DMS153 (cell line): Measurements from ENCODE around the gene PARVB.

Source experiments
- DNase-seq: peaks from one replicate; lab custom pipeline; 2025; lab: John Stamatoyannopoulos, UW

The PARVB gene

DNA sequence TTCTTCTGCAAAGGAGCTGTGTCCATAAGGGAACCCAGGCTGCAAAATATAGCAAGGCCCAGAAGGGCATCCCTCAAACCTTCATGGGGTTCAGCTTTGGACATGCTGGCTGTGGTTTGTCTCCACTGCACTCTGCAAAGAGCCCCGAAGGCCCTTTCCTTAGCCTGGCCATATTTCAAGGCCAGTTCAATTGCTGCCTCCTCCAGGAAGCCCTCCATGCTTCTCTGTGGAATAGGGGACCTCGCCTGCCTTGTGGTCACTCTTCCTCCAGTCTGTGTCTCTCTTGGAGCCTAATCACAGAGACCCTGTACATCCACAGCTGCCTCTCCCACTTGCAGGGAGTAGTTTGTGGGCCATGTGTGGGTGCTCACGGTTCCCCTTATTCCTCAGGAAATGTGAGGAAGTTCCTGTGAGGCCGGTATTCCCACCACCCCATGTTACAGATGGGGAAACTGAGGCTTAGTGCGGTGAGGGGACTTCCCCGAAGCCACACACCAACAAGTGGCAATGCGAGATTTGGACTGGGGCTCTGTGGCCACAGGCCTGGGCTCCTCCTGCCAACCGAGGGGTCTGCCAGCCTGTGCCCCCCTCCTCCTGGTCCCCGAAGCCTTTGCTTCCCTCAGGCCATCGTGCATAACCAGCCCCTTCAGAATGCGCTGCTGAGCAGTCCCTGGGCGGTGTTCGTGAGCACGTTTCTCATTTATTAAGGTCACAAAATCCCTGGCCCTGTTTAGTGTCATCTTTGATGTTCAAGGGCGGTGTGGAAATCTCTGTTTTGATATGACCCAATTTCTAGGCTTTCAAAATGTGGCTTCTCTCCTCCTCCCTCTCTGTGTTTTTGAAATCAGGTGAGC is 65.8 kb downstream of the PARVB start:
- DNase-seq: no peak

- DNase-seq: no peak
These were observed 66.4 kb downstream of the PARVB start for GRCh38 chr22:44090571-44090905.

DNA sequence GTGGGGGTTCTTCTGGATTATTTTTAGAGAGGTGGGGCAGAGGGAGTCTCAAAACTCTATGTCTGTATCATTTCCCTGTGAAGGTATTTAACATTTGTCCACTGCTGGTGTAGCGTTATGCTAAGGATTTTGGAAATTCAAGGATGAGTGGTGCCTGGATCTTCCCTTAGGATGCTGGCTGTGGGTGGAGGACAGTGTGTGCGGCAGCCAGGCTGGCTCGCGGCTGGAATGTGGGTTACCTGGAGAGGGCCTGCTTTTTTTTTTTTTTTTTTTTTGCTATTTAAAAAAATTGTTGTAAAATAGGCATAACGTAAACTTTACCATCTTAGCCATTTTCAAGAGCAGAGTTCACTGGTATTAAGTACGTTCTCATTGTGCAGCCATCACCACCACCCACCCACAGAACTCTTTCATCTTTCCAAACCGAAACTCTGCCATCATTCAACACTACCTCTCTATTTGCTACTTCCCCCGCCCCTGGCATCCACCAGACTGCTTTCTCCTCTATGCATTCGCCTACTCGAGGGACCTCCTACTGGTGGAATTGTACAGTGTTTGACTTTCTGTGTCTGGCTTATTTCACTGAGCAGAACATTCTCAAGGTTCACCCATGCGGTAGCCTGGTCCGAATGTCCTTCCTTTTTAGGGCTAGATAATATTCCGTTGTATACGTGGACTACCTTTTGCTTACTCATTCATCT is 67.1 kb downstream of the PARVB start:
- DNase-seq: no peak

DNA sequence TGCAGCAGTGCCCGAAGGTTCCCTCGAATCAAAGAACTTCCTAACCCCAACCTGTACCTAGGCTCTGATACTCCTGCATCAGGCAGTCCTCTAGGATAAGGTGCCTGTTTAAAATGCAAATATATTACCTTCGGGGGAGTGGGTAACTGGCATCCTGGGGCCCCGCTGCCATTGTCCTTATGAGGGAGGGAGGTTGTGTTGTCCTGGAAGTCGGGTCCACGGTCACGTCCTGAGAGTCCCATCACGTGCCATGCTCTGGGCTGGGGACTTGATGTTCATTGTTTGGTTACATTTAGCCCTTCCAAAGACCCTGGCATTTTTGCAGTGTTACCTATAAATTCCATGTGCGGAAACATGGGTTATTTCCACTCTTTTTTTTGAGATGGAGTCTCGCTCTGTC is 67.6 kb downstream of the PARVB start:
- no peak for DNase-seq

DNA sequence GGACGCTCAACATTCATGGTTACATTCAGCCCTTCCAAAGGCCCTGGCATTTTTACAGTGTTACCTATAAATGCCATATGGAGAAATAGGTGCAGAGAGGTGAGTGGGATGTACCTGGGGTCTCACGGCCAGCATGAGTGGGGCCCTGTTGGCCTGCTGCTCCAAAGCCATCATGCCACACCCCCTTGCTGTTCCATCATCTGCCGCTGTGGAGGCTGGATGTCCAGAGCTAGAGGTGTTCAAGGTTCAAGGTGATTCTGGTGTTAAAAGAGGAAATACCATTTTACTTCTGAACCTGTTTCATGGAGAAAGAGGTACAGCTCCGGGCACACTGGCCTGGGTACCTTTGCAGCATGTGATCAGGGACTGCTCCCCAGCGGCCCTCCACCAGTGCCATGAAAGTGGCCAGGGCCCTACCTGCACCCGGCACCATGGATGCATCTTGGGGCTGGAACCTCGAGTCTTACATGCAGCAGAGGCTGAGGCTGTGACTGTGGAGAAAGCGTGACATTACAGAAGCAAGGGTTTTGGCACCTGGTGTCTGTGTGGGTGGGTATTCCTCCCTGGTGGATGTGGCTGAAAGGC is 68.6 kb downstream of the PARVB start:
- DNase-seq: no peak

DNA sequence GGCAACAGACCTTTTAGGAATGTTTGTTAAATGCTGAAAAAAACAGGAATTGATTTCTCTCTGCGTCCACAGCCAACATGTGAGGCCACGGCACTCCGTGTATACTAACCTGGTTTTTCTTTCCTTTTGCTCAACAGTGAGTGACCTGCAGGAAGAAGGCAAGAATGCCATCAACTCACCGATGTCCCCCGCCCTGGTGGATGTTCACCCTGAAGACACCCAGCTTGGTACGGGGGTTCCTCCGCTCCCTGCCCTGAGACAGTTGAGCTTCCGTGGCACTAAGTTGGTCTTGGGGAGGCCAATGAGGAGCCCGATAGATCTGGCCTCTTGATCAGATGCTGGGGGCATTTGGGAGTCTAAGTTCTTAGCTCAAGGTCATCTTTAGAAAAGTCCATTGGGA is 69.7 kb downstream of the PARVB start:
- no peak for DNase-seq

GRCh38 chr22:44094751-44095302 is 70.7 kb downstream of the PARVB start:
- DNase-seq: no peak

DNA sequence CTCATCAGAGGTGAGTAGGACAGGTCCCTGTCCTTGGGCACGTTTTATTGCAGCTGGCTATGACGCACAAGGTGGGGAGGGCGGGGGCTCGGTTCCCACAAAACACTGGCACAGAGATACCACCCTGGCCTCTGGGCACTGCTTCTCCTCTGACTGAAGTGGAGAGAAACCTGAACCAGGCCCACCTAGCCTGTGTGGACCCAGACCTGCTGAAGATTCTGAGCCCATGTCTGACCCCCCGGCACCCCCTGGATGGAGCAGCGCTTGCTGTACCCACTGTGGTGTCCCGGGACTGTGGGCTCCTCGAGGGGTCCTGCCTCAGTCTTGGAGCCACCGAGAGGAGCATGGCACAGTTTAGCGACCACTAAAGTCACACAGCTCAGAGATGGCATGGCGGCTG is 72.6 kb downstream of the PARVB start:
- no peak for DNase-seq

DNA sequence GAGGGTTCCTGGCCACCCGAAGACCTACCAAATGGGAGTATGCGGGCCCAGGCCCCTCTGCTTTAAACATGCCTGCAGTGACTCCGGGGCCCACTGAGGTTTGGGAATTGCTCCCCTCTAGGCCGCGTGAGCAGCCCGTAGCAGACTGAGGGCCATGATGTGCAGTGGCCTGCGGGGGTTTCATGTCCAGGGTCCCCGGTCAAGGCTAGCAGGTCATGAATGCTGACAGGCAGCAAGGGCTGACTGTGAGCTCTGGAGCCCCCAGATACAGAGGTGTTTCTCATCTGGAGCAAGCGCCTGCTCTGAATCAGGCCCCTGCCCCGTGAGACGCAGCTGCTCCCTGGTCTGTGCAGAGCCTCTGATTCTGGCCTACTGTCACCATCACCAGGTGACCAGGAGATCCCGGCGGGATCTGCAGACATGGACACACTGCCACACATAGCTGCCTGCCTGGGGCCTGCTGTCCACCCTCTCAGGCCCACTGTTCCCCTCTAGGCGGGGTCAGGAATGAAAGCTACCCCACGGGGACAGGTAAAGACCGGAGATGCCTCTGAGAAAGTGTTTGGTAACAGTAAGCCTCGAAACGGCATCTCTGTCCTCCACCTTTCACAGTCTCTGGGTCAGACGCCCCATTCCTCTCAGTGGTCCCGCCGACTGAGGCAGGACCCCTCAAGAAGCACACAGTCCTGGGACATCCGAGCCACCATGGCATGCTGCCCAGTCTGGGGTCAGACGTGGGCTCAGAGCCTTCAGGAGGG is 73.3 kb downstream of the PARVB start:
- DNase-seq: no peak

- no peak for DNase-seq
These were observed 74.1 kb downstream of the PARVB start for GRCh38 chr22:44098021-44098739.

- DNase-seq: no peak
These were observed 74.9 kb downstream of the PARVB start for GRCh38 chr22:44098966-44099530.

- DNase-seq: no peak
These were observed 75.6 kb downstream of the PARVB start for GRCh38 chr22:44099696-44100095.

DNA sequence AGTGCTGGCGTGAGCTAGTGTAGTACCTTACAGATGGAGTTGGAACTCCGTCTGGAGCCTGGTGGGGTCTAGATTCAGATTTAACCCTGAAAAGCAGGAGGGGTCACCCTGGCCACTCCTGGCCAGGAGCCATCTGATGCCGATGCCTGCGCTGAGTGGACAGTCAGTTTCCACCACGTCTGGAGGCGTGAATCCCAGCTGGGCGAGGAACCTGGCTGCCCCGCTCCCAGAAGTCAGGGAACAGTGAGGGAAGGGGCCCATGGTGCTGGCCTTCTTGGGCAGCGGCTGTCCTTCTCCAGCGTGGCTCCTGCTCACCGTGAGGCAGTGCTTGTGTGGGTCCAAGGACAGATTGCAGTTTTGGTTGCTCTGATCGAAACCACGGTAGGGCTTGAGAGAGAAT is 76.3 kb downstream of the PARVB start:
- no peak for DNase-seq

- no peak for DNase-seq
These were observed 78.0 kb downstream of the PARVB start for GRCh38 chr22:44102121-44102520.

GRCh38 chr22:44102856-44103255 is 78.8 kb downstream of the PARVB start:
- DNase-seq: no peak

GRCh38 chr22:44103735-44104480 is 79.8 kb downstream of the PARVB start:
- no peak for DNase-seq

DNA sequence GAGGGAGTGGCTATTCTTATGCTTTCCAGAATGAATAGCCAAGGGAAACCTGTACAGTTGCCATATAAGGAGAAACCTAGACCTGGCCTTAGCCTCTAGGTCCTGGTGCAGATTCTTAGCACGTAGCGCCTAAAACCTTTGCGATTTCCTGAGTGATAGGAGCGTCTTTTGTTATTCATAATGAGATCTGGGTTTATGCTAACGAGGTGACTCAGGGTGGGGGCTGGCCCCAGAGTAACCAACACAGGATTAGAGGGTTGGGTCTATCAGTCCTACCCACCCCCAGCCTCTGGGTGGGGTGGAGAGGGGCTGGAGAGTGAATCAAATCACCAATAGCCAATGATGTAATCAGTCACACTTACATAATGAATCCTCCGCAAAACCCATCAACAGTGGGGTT is 83.2 kb downstream of the PARVB start:
- no peak for DNase-seq

- DNase-seq: no peak
These were observed 84.0 kb downstream of the PARVB start for GRCh38 chr22:44108076-44108475.

DNA sequence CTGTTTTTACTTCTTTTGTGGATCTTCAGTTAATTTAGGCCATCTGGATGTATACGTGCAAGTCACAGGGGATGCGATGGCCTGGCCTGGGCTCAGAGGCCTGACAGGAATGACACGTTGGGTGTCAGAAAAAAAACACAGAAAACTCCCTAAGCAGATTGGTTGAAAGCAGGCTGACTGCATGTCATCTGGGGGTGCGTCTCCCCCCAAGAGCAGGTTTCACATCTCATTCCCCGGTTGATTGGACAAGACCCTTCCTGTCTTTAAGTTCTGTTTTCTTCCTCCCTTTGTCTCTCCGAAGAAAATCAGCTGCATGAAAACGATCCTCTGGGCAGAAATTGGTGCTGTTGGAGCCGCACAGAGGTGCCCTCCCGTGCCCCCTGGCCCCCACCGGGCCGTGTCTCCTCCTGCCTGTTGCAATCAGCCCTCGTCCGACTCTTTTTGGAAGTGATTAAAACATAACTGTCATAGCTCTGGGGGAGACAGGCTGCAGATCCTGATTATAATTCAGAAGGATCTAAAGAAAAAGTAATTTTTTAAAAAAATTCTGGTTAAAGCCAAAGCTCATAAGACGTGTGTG is 84.8 kb downstream of the PARVB start:
- DNase-seq: no peak

DNA sequence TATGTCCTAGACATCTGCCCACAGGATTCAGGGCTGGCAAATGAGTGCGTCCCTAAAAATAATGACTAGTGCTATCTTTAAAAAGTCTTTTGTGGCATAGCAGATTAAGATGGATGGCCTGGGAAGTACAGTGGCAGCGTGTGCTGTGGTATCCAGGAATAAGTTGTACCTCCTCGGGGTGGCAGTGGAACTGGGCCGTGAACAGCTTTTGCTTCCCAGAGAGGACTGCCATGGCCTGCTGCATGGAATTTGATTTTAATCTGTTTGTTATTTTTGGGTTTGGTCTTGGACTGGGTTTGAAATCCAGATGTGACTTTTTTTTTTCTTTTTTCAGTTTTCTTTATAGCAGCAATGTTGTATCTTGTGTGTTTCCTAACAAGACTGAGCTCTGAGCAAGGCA is 85.3 kb downstream of the PARVB start:
- no peak for DNase-seq
